ENCODE measurements around the gene RCL1. TPM values are rescaled to one million over a fixed set of nuclear protein-coding genes. Genes with fewer than 3 reads are reported as not detected.

The RCL1 gene
- polyA plus RNA-seq, 2 donors: 8.5 to 10.8 TPM

- Histone ChIP-seq H3K27me3 (ENCODE audit: control insufficient read depth in 1 of 2, insufficient read depth in 2 of 2, low read length in 2 of 2) (no peaks in the 10 kb centered on the region), H3K27ac (ENCODE audit: low read depth in 2 of 2, low read length in 1 of 2) (no peak overlapping the region), H3K4me1 (ENCODE audit: control insufficient read depth in 2 of 2, insufficient read depth in 2 of 2, low read length in 1 of 2) (peaks cover 0 to 5% of the 10 kb centered on the region in 2 donors), H3K36me3 (ENCODE audit: control insufficient read depth in 2 of 2, insufficient read depth in 2 of 2, low read length in 1 of 2) (no peaks in the 10 kb centered on the region), H3K4me3 (ENCODE audit: low read depth in 1 of 2, low read length in 2 of 2) (no peak overlapping the region), H3K9me3 (ENCODE audit: control insufficient read depth in 2 of 2, insufficient read depth in 1 of 2, low read depth in 1 of 2, low read length in 1 of 2) (no peaks in the 10 kb centered on the region)
- 62 to 80% methylated on average over 3 of the region's 3 CpGs for WGBS, 2 donors
Measured at GRCh38 chr9:4904322-4905134, 111.8 kb downstream of the RCL1 start.

DNA sequence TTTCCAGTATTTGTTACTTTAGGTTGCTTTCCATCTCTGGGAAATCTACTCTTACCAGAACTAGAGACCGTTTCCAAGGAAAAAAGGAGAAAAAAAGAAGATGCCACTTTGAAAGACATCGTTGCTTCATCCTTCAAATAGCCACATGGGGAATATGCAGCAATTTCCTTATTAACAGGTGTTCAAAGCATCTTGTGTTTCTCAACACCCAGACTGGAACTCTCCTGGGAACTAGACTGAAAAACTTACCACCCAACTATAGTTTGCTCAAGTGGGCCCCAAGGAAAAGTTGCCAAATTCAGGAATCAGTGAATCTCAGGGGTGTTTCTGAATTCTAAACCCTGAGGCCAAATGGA is 112.4 kb downstream of the RCL1 start:
- 66 to 67% methylated on average over 2 of the region's 2 CpGs for WGBS, 2 donors
- Histone ChIP-seq H3K27me3 (ENCODE audit: control insufficient read depth in 1 of 2, insufficient read depth in 2 of 2, low read length in 2 of 2) (no peaks in the 10 kb centered on the region), H3K27ac (ENCODE audit: low read depth in 2 of 2, low read length in 1 of 2) (no peak overlapping the region), H3K4me1 (ENCODE audit: control insufficient read depth in 2 of 2, insufficient read depth in 2 of 2, low read length in 1 of 2) (peaks cover 0 to 5% of the 10 kb centered on the region in 2 donors), H3K4me3 (ENCODE audit: low read depth in 1 of 2, low read length in 2 of 2) (no peak overlapping the region), H3K36me3 (ENCODE audit: control insufficient read depth in 2 of 2, insufficient read depth in 2 of 2, low read length in 1 of 2) (no peaks in the 10 kb centered on the region), H3K9me3 (ENCODE audit: control insufficient read depth in 2 of 2, insufficient read depth in 1 of 2, low read depth in 1 of 2, low read length in 1 of 2) (no peaks in the 10 kb centered on the region)

Other genes with a start within 250 kb of the RCL1 start
- gene PLPP6, start 130.7 kb upstream of the RCL1 start, polyA plus RNA-seq: 1 to 10 TPM; 5.1 to 6.4 TPM
- gene SPATA6L, start 126.5 kb upstream of the RCL1 start, polyA plus RNA-seq: 1 to 10 TPM; 1.4 to 2.8 TPM
- gene CDC37L1, start 113.4 kb upstream of the RCL1 start, polyA plus RNA-seq: 1 to 10 TPM; 6.1 to 9.5 TPM
- gene AK3, start 51.7 kb upstream of the RCL1 start, polyA plus RNA-seq: 10 to 100 TPM; 36.0 to 39.0 TPM
- 1 to 10 TPM; 3.9 to 6.0 TPM for gene JAK2, start 192.3 kb downstream of the RCL1 start, polyA plus RNA-seq

All from esophagus (tissue), 2 donors.